HG03045 (cell line): ENCODE results near the gene FLRT1.
"Not testable (repeated sequence)": the region's sequence is repeated elsewhere in the genome, so short reads cannot be mapped to it uniquely, and the experiment has no call there.

Source experiments
- ATAC-seq: cut with Tn5 transposase; IDR thresholded peaks from one replicate; pipeline ENCODE4 v1.9.1; 2021; ENCODE audit warnings: mild to moderate bottlenecking, moderate library complexity; ENCODE audit not compliant: unreplicated experiment

The FLRT1 gene

DNA sequence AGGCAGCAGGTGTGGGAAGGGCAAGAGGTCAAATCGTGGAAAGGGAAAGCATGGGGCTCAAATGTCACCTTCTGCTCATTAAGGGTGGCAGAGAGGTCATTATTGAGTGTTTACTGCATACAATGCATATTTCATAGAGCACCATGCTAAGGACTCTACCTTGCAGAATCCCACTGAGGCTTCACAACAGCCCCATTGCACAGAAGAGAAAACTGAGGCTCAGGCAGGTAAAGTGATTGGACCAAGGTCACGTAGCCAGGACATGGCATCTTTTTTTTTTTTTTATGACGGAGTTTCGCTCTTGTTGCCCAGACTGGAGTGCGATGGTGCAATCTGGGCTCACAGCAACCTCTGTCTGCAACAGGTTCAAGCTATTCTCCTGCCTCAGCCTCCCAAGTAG lies 7.8 kb downstream of the FLRT1 start:
- ATAC-seq, result no peak

DNA sequence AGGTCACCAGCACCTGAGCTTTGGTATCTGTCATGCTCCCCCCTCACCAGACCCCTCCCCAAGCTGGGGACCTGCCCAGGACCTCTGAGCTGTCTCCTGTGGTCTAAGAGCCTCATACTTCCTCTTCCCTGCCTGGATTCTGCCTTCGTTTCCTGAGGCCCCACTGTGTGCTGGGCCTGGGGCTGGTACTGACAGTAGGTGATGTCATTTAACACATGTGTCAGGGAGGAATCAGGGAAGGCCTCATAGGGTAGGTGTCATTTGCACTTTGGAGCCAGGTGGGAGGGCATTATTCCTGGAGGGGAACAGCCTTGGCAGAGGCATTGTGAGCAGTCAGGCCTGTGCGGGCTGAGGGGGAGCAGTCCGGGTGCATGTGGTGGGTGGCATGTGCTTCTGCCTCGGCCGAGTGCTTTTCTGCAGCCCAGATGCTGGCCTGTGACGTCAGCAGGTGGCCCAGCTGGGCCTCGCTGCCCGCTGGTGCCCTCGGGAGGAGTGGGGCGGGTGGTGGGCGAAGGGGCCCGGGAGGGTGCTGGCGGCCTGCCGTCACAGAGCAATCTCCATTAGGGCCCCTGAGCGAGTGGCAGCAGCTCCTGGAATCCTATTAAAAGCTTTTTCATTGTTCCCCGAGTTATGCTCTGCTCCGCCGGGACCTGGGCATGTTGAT lies 9.1 kb downstream of the FLRT1 start:
- ATAC-seq, result no peak

DNA sequence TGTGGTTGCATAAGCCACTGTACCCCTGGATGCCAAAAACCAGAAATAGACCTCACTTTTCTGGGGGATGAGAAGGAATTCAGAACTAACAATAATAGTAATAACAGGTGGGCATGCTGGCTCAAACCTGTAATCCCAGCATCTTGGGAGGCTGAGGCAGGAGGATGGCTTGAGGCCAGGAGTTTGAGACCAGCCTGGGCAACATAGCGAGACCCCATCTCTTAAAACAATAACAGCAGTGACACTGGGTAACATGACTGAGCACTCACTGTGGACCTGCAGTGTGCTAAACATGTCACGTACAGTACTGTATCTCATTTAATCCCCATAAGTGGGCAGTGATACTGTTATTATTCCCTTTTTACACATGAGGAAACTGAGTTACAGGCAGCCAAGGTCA lies 10.0 kb downstream of the FLRT1 start:
- no peak for ATAC-seq

DNA sequence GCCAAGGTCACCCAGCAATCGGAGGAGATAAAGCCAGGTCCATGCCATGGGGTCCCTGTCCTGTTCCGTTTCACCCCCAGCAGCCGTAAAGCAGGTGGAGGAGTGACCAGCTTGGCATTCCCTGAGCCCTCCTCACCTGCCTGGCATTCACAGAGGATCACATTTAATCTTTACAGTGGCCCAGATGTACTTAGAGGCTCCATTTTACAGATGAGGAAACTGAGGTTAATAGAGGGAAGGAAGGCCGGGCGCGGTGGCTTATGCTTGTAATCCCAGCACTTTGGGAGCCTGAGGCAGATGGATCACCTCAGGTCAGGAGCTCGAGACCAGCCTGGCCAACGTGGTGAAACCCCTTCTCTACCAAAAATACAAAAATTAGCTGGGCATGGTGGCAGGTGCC lies 11.6 kb downstream of the FLRT1 start:
- not testable (repeated sequence) for ATAC-seq

GRCh38 chr11:64048042-64048854 lies 12.5 kb downstream of the FLRT1 start:
- no peak for ATAC-seq

DNA sequence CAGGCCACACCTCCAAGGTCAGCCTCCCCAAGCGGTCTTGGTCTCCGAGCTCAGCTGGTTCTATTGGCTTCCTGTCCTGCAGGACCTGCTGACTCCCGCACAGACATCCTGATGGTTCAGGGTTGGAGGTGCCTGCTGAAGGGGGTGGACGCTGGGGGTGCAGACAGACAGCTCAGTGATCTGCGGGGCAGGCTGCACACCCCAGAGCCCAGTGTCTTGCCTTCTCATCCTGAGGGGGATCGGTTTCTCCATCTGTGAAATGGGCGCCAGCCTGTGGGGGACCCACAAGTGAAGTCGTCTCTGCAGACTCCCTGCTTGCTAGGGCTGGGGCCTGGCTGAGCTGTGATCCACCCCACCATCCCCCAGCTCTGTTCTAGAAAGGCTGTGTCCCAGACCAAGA lies 13.8 kb downstream of the FLRT1 start:
- ATAC-seq, result no peak

DNA sequence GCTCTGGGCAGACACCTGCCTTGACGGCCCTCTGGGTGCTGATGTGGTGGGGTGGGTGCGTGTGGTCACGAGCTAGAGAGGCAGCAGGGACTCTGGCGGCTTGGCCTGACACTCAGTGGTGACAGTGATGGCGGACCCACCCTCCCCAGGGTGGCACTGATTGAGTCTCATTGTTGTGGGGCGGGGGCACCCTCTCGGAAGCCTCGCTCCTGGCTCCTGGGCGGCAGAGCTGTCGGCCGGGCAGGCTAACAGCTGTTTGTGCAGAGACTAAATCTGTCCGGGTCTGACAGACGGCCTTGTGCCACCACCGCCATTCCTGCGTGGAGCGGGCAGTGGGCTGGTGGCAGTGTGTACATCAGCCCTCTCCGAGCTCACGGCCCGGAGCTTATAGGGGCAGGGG lies 15.6 kb downstream of the FLRT1 start:
- ATAC-seq, result no peak

DNA sequence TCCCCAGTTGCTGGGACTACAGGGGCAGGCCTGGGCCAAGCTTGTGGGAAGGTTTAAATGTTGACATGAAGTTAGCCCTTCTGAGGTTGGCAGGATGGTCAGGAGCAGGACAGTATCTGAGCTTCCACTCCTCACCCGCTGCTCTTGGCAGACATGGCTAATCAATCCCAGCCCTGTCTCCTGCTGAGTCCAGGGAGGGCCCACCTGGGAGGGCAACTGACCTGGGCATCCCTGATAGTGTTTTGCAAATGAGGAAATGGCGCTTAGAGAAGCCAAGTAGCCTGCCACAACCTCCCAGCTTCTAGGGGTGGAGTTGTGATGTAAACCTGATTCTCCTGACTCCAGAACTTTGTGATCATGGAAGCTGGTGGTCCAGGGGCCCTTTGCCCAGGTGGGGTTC lies 16.7 kb downstream of the FLRT1 start:
- ATAC-seq, result no peak

DNA sequence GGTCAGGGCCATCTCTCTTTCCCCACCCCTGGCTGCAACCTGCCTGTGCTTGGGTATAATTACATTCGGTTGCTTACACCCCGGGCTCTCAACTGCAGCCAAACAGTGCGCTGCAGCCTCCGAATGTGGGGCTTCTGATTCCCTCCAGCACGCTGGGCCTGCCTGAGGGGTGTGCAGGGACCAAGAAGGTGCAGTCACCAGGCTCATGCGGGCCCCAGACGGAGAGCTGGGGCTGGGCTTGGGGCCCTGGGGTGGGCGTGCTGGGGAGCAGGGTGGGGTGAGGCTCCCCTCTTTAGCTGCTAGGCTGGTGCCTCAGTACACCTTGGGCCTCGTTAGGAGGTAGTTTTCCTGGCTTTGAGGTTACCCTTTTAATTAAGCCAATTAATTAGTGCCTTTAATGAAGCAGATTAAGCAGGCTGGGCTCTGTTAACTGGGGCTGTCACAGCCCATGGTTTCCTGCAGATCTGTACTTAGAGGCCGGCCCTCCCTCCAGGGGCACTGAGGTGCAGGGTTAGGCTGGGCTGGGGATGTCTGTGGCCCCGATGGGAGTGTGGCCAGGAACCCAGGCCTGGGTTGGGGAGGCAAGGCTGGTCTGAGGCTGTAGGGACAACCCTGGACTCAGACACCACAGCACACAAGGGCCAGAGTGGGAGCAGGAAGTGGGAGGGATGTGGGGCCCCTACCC lies 17.3 kb downstream of the FLRT1 start:
- ATAC-seq, result no peak

DNA sequence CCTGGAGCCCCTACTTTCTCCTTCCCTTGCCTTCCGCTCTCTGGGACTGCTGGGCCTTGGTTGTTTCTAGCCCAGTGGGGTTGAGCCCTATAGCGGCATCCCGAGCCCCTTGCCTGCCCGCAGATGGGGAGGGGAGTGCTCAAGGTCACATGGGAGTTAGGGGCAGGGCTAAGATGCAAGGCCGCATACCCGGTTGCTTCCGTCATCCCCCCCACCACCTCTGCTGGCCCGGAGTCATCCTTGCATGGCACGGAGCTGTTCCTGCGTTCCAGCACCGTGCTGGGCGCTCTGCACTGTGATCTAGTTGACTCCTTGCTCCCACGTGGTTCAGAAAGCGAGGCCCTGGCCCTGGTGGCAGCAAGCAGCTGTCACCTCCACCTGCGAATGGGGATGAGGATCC lies 18.0 kb downstream of the FLRT1 start:
- no peak for ATAC-seq

GRCh38 chr11:64055077-64055476 lies 19.3 kb downstream of the FLRT1 start:
- no peak for ATAC-seq

- no peak for ATAC-seq
Measured at GRCh38 chr11:64056213-64056785, 20.6 kb downstream of the FLRT1 start.

DNA sequence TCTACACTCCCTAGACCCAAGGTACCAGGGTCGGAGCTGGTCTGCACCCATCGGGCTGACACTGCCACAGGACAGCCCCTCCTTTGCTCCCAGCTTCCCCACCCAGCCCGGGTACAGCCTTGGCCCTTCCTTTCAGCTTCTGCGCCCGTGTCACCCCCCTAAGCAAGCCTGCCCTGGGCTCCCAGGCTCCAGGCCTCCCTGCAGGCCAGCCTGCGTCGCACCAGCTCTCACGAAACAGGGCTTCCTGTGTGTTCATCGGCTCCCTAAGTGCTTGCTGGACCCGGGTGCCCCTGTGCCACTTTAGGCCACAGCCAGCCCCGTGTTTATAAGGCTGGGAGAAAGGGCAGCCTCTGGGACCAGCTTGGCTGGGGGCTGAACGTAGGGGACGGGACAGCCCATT lies 21.1 kb downstream of the FLRT1 start:
- no peak for ATAC-seq

- no peak for ATAC-seq
Measured at GRCh38 chr11:64057890-64058289, 22.2 kb downstream of the FLRT1 start.

DNA sequence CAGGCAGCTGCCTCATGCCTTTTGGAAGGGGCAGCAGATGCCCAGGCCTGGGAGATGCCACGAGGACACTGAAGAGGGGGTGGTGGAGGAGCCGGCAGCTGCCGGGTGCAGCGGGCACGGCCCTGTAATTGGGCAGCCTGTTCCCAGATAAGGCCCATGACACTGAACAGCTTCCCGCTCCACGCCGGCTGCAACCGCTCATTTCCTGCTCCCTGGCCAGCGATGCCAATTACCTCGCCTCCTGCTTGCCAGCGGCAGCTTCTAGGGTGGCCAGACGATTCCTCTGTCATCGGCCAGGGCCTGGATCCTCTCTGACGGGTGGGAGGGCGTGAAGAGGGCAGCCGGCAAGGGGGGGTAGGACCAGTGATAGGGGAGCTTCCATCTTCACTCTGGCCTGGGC lies 22.8 kb downstream of the FLRT1 start:
- ATAC-seq, result no peak

DNA sequence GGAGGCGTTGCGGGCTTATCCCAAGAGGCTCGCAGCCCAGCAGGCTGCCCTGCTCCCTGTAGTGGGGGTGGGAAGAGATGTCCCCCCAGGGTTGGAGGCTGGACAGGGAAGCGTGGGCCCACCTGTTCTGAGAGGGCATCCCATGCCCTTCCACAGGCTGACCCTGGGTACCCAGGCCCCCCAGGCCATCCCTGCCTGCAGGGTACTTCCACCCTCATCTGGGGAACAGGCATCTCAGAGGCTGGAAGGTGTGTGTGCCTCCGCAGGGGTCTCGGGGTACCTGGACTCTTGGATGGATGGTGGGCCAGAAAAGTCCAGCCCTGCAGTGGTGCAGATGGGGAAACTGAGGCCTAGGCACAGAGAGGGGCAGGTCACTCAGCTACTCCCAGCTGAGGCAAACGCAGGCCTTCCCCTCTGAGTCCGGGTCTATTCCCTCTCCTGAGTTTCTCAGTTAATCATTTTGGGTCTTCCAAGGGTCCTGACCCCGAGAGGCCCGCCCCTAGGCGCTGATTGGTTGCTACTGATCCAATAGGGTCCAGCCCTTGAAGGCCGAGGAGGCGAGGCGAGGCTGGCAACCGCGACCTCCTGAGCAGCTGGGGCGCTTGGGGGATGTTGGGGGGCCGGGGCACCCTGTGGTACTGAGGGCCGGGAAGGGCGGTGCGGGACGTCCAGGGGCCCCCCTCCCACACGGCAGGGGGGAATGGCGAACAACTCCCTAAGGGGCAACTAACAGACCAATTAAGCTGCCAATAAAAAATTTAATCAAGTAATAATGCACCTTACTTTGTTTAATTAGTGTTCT lies 23.8 kb downstream of the FLRT1 start:
- no peak for ATAC-seq

- ATAC-seq, result no peak
Measured at GRCh38 chr11:64060263-64060860, 24.6 kb downstream of the FLRT1 start.

DNA sequence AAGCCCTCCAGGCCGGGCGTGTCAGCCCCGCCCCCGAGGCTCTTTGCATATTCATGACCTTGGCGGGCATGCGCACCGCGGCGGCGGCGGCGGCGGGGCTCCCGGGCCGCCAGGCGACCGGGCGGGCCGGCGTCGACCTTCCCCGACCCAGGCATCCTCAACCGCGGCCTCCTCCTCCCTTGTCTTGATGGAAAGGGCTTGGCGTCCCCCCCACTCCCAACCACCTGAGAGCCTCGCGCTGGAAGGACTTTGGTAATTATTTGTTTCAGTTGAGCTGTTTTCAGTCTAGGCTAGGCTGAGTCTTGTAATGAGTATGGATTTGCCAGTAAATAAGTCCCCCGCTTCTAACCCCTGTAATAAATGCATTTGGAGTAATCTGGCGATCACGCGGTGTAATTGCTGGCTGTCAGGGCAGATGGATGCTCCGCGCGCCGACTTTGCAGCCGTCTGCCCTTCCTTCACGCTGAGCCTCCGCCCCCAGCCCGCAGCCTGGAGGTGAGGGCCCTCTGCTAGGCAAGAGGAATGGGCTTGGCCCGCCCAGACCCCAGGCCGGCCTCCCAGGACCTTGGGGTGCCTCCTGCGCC lies 25.2 kb downstream of the FLRT1 start:
- ATAC-seq, result no peak

DNA sequence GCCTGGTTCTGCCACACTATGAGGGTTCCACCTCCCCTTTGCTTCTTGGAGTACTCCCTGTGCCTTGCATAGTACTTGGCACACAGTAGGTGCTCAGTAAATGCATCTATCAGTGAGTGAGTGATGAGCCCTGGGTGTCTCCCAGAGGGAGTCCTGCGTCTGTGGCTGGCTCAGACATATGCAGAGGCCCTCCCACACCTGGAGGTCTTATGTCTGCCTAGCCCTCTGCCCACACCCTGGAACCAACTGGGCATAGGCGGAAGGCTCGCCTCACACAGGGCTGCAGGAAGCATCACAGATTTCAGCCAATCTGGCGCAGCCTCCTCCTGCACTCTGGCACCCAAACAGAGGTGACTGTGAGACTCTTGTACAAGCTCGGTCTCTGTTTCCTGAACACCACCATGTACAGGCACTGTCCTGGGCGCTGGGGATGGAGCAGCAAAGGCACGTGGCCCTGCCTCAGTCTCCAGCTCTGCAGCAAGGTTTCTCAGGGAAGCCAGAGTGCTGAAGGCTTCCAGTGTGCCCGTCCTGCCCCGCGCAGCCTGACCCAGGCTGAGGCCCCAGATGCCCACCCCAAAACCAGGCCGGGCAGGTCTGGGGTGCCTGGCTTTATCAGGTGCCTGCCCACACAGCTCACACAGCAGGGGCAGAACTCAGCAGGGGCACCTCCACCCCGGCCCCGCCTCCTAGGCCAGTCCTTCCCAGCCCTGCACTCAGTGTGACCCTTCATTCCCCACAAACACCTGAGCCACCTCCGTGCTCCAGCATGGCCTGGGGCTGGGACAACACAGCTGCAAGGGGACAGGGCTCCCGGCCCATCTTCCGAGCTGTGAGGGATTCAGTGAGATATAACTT lies 26.7 kb downstream of the FLRT1 start:
- no peak for ATAC-seq
